ENCODE results near the gene ANKRD6.
"Not testable (repeated sequence)": the region's sequence is repeated elsewhere in the genome, so short reads cannot be mapped to it uniquely, and the experiment has no call there.

ANKRD6 gene

GRCh38 chr6:89392823-89393222 lies 40.1 kb upstream of the ANKRD6 start:
- in situ Hi-C loops (cut with HindIII; ENCODE audit: low sequenced_read_pairs): no loop called here
- no peak overlapping the region for H3K4me3 ChIP-seq (ENCODE audit: low read depth, low read length)
- no peak for TF ChIP-seq CTCF (IDR thresholded peaks at IDR 0.05; ENCODE audit: low read depth, low read length, missing control alignments)
- no peak for DNase-seq (ENCODE audit: low read depth)

- in situ Hi-C loops (cut with HindIII; ENCODE audit: low sequenced_read_pairs): no loop called here
- no peak overlapping the region for H3K4me3 ChIP-seq (ENCODE audit: low read depth, low read length)
- no peak for TF ChIP-seq CTCF (IDR thresholded peaks at IDR 0.05; ENCODE audit: low read depth, low read length, missing control alignments)
- DNase-seq (ENCODE audit: low read depth): no peak
These were observed 39.3 kb upstream of the ANKRD6 start for GRCh38 chr6:89393659-89394058.

GRCh38 chr6:89397884-89398283 lies 35.1 kb upstream of the ANKRD6 start:
- in situ Hi-C loops (cut with HindIII; ENCODE audit: low sequenced_read_pairs); H3K4me3 ChIP-seq (ENCODE audit: low read depth, low read length); DNase-seq (ENCODE audit: low read depth): not testable (repeated sequence)

GRCh38 chr6:89398762-89399525 lies 34.0 kb upstream of the ANKRD6 start:
- no peak overlapping the region for H3K4me3 ChIP-seq (ENCODE audit: low read depth, low read length)
- in situ Hi-C loops (cut with HindIII; ENCODE audit: low sequenced_read_pairs): no loop called here
- no peak for TF ChIP-seq CTCF (IDR thresholded peaks at IDR 0.05; ENCODE audit: low read depth, low read length, missing control alignments)
- DNase-seq (ENCODE audit: low read depth): no peak

- no peak for DNase-seq (ENCODE audit: low read depth)
- H3K4me3 ChIP-seq (ENCODE audit: low read depth, low read length): no peak overlapping the region
- in situ Hi-C loops (cut with HindIII; ENCODE audit: low sequenced_read_pairs): no loop called here
- no peak for TF ChIP-seq CTCF (IDR thresholded peaks at IDR 0.05; ENCODE audit: low read depth, low read length, missing control alignments)
These were observed 32.9 kb upstream of the ANKRD6 start for GRCh38 chr6:89400050-89400449.

- H3K4me3 ChIP-seq (ENCODE audit: low read depth, low read length): no peak overlapping the region
- in situ Hi-C loops (cut with HindIII; ENCODE audit: low sequenced_read_pairs): no loop called here
- TF ChIP-seq CTCF (IDR thresholded peaks at IDR 0.05; ENCODE audit: low read depth, low read length, missing control alignments): no peak
- DNase-seq (ENCODE audit: low read depth): no peak
These were observed 32.0 kb upstream of the ANKRD6 start for GRCh38 chr6:89400912-89401399.

DNA sequence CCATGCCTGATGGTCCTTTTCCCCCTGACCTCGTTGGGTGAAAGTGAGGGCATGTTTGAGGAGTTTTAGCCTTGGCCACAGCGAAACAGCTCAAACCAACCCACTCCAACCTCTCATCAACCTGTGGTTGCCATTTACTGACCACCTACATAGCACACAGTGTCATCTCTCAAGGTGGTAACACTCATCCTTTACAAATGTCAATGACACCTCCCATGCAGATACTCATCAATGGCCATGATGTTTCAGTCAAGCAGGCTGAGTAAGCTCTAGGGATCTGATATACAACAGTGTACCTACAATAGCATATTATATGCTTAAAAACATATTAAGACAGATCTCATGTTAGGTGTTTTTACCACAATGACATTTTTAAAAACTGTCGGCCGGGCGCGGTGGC lies 30.2 kb upstream of the ANKRD6 start:
- in situ Hi-C loops (cut with HindIII; ENCODE audit: low sequenced_read_pairs): no loop called here
- DNase-seq (ENCODE audit: low read depth): no peak
- TF ChIP-seq CTCF (IDR thresholded peaks at IDR 0.05; ENCODE audit: low read depth, low read length, missing control alignments): no peak

More for the DNA sequence above, 30.2 kb upstream of the ANKRD6 start:
- H3K4me3 ChIP-seq (ENCODE audit: low read depth, low read length): no peak overlapping the region
